H1 (cell line): ENCODE results near the gene RNF220. TPM values are rescaled to one million over a fixed set of nuclear protein-coding genes. Genes with fewer than 3 reads are reported as not detected.

ENCODE experiments used
- SAP30 ChIP-seq: fragments of 300-600 bp; sonication (generic); IDR thresholded peaks from 2 replicates; pipeline ENCODE4 v1.7.1; 2012; ENCODE audit warnings: low read length, moderate library complexity, mild to moderate bottlenecking, inconsistent platforms; ENCODE audit not compliant: insufficient read depth, insufficient replicate concordance
- polyA plus RNA-seq, 7 experiments: library from polyadenylated mRNA; depleted of rRNA in 3 of 7; stranded (reverse) in 5 of 7; unstranded in 2 of 7; fragments of >200 nt in 5 of 7; fragments of 200-250 nt in 2 of 7; gene quantifications; 1 replicate in 5 of 7; 2 replicates in 1 of 7; 4 replicates in 1 of 7; pipeline versions ENCODE4 v1.2.1 to v1.2.3, GENCODE V29; 2011 to 2013; ENCODE audit warnings: missing spikeins in 2 of 7, mixed read lengths in 2 of 7
- total RNA-seq: library from RNA; stranded (reverse); fragmentation: NEBNext Ultra II Directional; extraction: Animal tissue kit (Norgen Biotek cat#: 25700); gene quantifications from 2 replicates; pipeline ENCODE4 v1.2.1, GENCODE V29; 2021
- TF ChIP-seq, protein P1 (sequence below): IDR thresholded peaks from 2 replicates; pipeline ENCODE4 v1.6.1; 2012; ENCODE audit warnings: low read length, inconsistent platforms

The RNF220 gene
- total and polyA plus RNA-seq, 2 of the 8 experiments (the other 6 are each of a cell fraction or from before 2014, with no cell fraction given): 123 to 160 TPM

DNA sequence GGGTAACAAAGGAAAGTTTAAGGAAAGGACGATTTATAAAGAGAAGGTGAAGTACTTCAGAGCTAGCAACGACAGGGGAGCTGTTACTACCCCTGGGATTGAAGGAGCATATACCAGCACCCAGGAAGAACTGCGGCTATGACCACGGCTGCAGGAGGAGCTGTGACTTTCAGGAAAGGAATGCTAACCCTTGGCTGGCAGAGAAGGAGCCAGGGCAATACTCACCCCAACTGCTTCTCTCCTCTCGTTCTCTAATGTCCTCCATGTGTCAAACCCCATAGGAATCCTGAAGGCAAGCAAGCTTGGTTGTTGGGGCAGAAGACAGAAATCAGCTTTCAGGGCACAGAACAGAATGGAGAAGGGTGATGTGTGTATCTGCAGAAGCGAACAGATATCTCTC lies 148.7 kb downstream of the RNF220 start (continued):
- TF ChIP-seq, protein P1, sequence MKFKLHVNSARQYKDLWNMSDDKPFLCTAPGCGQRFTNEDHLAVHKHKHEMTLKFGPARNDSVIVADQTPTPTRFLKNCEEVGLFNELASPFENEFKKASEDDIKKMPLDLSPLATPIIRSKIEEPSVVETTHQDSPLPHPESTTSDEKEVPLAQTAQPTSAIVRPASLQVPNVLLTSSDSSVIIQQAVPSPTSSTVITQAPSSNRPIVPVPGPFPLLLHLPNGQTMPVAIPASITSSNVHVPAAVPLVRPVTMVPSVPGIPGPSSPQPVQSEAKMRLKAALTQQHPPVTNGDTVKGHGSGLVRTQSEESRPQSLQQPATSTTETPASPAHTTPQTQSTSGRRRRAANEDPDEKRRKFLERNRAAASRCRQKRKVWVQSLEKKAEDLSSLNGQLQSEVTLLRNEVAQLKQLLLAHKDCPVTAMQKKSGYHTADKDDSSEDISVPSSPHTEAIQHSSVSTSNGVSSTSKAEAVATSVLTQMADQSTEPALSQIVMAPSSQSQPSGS: no peak
- TF ChIP-seq SAP30: no peak
